Fibroblast of villous mesenchyme (primary cell): ENCODE data around the gene CCDC136. TPM values are rescaled to one million over a fixed set of nuclear protein-coding genes. Genes with fewer than 3 reads are reported as not detected.

Source experiments
- DNase-seq: peaks from one replicate; pipeline ENCODE4 v3.0.0-alpha.2; 2010; ENCODE audit warnings: low read depth
- H3K4me3 ChIP-seq: 2 replicates; pipeline ENCODE4 v1.5.1; 2011; ENCODE audit warnings: low read depth, mild to moderate bottlenecking, low read length
- CTCF ChIP-seq: IDR thresholded peaks from 2 replicates; pipeline ENCODE4 v1.5.1; 2012; ENCODE audit warnings: low read depth, mild to moderate bottlenecking, low read length; ENCODE audit not compliant: insufficient read depth
- total RNA-seq: library from RNA; depleted of rRNA; stranded (reverse); fragments of >200 nt; gene quantifications from 2 replicates; pipeline ENCODE4 v1.2.3, GENCODE V29; 2012

Gene CCDC136
- total RNA-seq, 1 donor: 9.9 TPM

- TF ChIP-seq CTCF: no peak
- DNase-seq: no peak
Observed at GRCh38 chr7:128811631-128812430, 20.1 kb downstream of the CCDC136 start.

GRCh38 chr7:128812514-128813168 is 20.9 kb downstream of the CCDC136 start:
- no peak for TF ChIP-seq CTCF
- peak; percentile 33 for DNase-seq
- H3K4me3 ChIP-seq: no peak overlapping the region

More at GRCh38 chr7:128811631-128812430, 20.1 kb downstream of the CCDC136 start:
- H3K4me3 ChIP-seq: no peak overlapping the region

GRCh38 chr7:128814499-128814898 is 22.7 kb downstream of the CCDC136 start:
- H3K4me3 ChIP-seq: no peak overlapping the region
- no peak for DNase-seq
- no peak for TF ChIP-seq CTCF

GRCh38 chr7:128815289-128815942 is 23.6 kb downstream of the CCDC136 start:
- TF ChIP-seq CTCF: no peak
- DNase-seq: no peak
- no peak overlapping the region for H3K4me3 ChIP-seq

GRCh38 chr7:128818694-128819093 is 26.9 kb downstream of the CCDC136 start:
- no peak overlapping the region for H3K4me3 ChIP-seq
- DNase-seq: no peak
- no peak for TF ChIP-seq CTCF

GRCh38 chr7:128821724-128822123 is 30.0 kb downstream of the CCDC136 start:
- DNase-seq: no peak
- no peak overlapping the region for H3K4me3 ChIP-seq
- no peak for TF ChIP-seq CTCF
